Activated CD8-positive, alpha-beta memory T cell treated with anti-CD3 and anti-CD28 coated beads for 1 hour (primary cell): Measurements from ENCODE around the gene APBA1.
A peak's percentile ranks its signal among the peaks of the same experiment; 100 is the strongest.

ENCODE experiments used
- DNase-seq, 2 donors: peaks; one replicate each; pipeline ENCODE4 v3.0.0-alpha.2; 2020; ENCODE audit warnings: low read depth in 1 of 2; ENCODE audit errors: extremely low read depth in 1 of 2

The APBA1 gene

GRCh38 chr9:69671879-69672595, at the start of gene APBA1:
Gene APBA1 (minus strand): TSS chr9:69672371.
- DNase-seq = peak in 1 of 2 donors; percentile 27

GRCh38 chr9:69719983-69720382, 47.8 kb upstream of the APBA1 start:
- no peak for DNase-seq

GRCh38 chr9:69719367-69719766, 47.2 kb upstream of the APBA1 start:
- no peak for DNase-seq

GRCh38 chr9:69718218-69718617, 46.0 kb upstream of the APBA1 start:
- no peak for DNase-seq

- no peak for DNase-seq
Observed at GRCh38 chr9:69715825-69716224, 43.7 kb upstream of the APBA1 start.

- DNase-seq = no peak
Observed at GRCh38 chr9:69715096-69715495, 42.9 kb upstream of the APBA1 start.

GRCh38 chr9:69697475-69697874, 25.3 kb upstream of the APBA1 start:
- no peak for DNase-seq

GRCh38 chr9:69696802-69697201, 24.6 kb upstream of the APBA1 start:
- DNase-seq = no peak

- DNase-seq = no peak
Observed at GRCh38 chr9:69689991-69690538, 17.9 kb upstream of the APBA1 start.

- no peak for DNase-seq
Observed at GRCh38 chr9:69683927-69684326, 11.8 kb upstream of the APBA1 start.

GRCh38 chr9:69678843-69679538, 6.8 kb upstream of the APBA1 start:
- DNase-seq = no peak

- no peak for DNase-seq
Observed at GRCh38 chr9:69677931-69678330, 5.8 kb upstream of the APBA1 start.

GRCh38 chr9:69675563-69675962, 3.4 kb upstream of the APBA1 start:
- DNase-seq = no peak

GRCh38 chr9:69674716-69675438, 2.7 kb upstream of the APBA1 start:
- DNase-seq = no peak

GRCh38 chr9:69674112-69674685, 2.0 kb upstream of the APBA1 start:
- DNase-seq = no peak

- DNase-seq = no peak
Observed at GRCh38 chr9:69673311-69673640, 1.1 kb upstream of the APBA1 start.

GRCh38 chr9:69672596-69673310, 582 bp upstream of the APBA1 start:
- peak in 1 of 2 donors; percentile 56 for DNase-seq

GRCh38 chr9:69671311-69671878, 776 bp downstream of the APBA1 start:
- no peak for DNase-seq

- no peak for DNase-seq
Observed at GRCh38 chr9:69667306-69667705, 4.9 kb downstream of the APBA1 start.

GRCh38 chr9:69660304-69660703, 11.9 kb downstream of the APBA1 start:
- no peak for DNase-seq
